Pons (tissue), 1 donor: Measurements from ENCODE around the gene SFMBT1.

ENCODE experiments used
- DNase-seq: peaks from one replicate; pipeline ENCODE4 v3.0.0-alpha.2; 2016; ENCODE audit warnings: low spot score

Gene SFMBT1

DNA sequence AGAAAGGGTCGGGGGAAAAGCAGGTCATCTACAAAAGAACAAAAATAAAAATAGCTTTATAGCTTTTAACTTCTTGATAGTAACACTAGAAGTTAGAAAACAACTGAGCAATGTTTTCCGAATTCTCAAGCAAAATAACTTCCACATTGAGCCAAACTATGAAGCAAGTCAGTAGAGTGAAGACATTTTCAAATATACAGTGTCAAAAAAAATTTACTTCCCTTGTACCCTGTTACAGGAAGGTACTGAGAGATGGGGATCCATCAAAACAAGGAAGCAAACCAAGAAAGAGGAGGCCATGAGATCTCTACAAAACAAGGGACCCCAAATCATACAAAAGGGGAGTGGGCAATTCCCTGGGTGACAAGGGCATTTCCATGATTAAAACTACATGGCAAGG, 121.9 kb downstream of the SFMBT1 start:
- no peak for DNase-seq

DNA sequence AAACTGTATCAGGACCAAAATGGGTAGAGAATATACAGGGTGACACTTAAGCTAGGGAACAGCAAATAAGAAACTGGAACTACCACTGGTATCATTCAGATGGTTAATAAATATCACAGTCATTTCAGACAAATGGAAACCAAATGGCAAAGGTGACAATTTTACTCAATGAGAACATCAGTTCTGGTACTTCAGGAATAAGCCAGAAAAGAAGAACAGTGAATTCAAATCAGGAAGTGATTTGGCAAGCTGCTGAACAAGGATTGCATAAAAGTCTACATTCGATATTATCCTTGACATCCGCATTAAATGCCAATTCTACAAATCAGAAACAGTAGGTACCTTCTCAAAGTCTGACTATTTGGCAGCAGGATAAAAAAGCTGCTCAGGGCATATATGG, 125.0 kb downstream of the SFMBT1 start:
- peak; percentile 22 for DNase-seq

DNA sequence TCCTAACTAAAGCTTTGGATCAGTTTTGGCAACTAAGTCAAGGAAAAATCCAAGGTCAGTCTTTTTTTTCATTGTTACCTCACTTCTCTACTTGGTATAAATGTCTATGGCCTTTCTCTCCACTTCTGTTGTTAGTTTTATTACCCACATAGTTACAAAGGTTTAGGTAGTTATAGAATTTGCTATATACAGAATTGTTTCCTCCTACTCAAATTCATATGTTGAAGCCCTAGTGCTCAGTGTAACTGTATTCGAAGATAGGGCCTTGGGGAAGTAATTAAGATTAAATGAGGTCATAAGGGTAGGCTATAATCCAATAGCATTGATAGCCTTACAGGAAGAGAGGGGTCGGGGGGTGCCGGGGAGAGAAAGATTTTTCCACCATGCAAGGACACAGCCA, 128.8 kb downstream of the SFMBT1 start:
- DNase-seq: no peak

DNA sequence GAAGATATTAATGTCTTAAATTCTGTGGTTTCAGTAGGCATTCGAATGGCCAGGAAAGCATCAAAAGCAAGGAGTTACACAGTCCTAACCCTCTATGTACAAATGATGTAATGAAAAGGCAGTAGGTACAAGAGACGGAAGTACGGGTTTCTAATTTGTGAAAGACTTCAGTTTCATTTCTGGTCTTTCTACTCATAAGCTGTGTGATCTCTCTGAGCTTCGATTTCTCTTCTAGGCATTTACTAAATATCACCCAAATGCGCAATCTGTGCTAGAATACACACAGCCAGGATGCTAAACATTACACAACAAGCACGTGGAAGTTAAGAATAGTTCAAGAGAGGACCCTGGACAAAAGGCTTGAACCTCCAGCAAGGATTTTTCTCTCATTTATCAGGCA, 130.6 kb downstream of the SFMBT1 start:
- peak; percentile 28 for DNase-seq

DNA sequence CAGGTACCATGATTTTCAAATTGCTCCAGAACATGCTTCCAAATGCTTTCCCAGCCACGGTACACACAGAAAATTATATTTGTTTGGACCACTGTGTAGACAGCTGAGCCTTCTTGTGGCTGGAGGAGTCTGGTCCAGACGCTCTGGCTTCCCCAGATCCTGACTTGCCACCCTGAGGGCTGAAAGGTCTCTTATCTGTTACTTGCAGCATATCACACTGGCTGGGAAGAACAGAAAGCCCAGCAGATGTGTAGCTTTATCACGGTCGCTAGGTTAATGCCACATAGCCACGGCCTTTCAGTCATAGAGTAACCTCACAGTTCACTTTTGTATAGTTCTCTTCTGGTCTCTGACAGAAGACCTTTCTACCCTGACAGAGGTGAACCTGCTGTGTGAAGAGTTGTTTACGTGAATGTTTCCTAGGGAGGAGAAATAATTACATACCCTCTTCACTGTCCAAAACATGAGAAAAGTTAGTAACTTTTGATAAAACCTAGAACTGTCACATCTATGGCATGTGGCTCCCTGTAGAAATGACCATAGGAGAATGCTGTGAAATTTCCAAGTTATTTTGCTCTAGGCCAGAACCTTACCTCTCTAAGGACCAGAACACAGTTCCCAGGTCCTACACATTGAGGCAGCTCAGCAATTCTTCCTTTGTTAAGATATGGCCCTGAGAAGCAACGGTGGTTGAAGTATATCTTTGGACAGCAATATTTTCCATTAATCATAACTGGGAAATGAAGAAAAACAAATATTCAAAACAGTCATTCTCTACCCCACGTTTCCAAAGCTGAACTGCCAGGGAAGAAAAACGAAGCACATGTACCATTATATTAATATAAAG, 132.8 kb downstream of the SFMBT1 start:
- DNase-seq: no peak

DNA sequence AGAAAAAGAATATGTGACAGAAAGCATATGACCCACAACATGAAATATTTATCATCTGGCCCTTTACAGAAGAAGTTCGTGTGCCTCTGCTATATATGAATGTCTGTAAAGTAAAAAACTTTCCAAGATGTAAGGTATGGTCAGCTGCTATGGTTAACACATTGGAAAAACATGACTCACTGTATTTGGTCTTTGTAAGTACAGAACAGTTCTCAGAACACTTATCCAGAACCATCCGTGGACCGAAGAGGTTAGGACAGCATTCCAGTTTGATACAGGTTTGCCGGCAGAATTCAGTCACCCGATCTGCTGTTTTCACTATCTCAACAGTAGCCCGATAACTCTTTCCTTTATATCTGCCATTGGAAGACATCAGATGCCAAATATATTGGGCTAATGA, 135.1 kb downstream of the SFMBT1 start:
- no peak for DNase-seq

DNA sequence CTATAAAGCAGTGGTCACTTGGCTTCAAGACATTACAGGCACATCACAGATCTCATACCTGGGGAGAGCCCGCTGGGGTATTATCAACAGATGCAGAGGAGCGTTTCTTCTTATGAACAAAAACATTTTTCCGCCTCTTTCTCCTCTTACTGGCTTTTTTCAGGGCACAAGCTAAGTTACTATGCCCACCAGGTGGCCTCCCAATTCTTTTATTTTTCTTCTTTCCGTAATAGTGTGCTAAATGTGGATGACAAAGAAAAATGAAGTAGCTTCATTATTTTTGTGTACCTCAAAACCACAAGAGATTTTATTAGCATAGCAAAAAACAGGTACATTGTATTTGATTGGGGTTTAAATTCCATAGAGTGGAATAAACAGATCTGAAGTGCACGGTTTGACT, 138.4 kb downstream of the SFMBT1 start:
- DNase-seq: no peak

DNA sequence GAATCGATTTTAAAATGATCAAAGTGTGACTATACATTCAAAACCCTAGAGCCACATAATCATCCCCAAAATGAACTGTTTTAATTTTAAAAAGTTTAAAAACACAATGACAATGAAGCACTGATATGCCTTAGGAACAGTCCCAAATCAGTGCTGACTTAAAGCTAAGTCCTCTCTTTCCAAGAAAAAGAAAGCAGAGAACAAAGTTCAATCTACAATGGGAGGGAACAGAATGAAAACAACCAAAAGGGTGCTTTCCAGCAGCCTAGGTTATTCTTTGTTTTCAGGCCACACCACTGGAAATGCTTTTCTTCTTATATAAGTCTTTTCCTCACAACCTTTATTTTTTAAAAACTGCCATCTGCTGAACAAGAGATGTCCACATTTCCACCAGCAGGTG, 141.3 kb downstream of the SFMBT1 start:
- no peak for DNase-seq

DNA sequence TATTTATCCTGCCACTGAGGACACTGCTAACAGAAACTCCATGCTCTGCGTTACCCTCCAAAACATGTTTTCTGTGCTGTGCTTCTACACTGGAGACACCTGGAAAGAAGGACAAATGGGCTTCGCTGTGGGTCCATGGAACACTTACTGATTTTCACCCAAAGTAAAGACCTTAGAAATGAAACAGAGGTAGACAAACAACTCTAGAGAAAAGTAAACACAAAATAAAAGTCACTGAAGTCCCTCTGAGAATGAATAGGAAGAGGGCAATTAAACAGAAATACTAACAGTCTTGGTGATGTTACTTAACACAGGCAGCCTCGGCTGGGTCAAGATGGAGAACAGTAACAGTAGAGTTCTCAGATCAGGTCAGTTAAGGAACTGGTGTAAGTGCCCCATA, 141.9 kb downstream of the SFMBT1 start:
- no peak for DNase-seq

DNA sequence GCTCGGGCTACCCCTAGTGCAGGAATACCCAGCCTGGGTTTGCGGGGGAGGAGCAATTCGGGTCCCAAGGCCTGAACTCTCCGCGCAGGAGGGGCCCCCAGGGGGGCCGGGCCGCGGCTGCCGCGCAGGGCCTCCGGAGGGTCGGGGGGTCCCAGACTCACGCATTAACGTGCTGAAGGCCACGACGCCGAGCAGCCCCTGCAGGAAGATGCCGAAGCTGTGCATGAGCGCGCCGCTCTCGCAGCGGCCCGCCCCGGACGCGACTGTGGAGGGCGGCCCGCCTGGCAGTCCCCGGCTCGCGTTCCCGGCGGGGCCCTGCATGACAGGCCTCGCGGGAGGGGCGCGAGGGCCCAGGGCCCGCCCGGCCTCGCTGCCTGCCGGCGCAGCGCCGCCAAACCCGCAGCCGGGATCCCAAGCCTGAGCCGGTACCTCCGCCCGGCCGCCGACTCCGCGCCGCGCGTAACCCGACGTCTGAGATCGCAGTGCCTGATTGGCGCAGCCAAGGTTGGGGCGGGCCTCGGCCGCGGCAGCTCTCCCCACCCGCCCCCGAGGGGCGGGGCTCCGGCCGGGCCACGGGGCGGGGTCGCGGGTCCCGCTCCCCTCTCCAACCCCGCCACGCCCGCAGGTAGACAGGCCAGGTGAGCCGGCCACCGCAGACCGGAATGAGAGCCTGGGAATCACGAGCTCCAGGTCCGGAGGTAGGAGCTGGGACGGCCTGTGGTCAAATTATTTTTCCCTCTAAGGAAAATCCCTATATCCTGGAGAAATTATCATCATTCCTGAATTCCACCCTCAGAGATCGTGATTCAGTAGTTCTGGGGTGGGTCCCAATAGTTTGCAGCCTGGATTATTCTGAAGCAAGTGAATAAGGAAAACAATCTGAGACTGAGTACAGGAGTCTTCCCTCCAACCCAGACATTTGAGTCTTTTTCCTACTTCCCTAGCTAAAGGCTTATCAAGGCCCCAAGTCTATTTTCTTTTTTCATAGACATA, 148.4 kb downstream of the SFMBT1 start, which contains the start of gene STIMATE:
Gene STIMATE (minus strand): TSS at position 419 of the 993 bp plus-strand sequence. CDS start 98 bp downstream, at position 321.
- peak; percentile 82 for DNase-seq

DNA sequence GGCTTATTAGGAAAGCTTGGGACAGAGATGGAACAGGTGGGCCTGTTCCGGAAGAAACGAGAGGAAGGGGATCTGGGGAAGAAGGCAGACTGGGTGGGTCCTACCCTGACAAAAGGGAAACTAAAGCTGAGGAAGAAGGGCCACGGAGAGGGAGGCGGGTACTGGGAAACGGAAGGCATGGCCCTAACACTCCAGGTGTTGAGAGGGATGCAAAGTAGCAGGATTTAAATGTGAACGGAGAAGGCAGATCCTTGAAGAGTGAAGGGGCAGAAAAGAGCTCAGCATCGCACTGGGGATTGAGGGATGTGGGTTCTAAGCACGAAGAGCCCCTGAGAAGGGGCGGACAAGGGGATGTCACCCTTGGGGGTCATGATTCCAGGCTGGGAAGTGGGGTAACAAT, 149.3 kb downstream of the SFMBT1 start:
- DNase-seq: no peak

DNA sequence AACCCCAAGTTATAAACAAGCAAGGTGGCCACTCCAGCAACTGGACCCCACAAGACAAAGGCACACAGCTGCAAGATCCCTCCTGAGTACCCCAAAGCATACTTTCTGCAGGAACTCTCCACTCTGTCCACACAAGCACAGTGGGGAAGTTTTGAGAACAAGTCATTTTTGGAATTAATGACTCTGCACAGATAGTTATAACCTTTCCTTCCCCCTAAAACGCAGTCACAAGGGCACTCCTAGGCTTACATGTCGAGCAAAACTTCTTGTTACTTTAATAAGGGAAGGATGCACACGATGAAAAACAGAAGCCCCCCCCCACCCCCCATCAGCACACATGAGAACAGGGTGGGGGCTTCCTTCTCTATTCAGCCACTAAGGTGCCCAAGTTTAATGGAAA, 149.7 kb downstream of the SFMBT1 start:
- no peak for DNase-seq

DNA sequence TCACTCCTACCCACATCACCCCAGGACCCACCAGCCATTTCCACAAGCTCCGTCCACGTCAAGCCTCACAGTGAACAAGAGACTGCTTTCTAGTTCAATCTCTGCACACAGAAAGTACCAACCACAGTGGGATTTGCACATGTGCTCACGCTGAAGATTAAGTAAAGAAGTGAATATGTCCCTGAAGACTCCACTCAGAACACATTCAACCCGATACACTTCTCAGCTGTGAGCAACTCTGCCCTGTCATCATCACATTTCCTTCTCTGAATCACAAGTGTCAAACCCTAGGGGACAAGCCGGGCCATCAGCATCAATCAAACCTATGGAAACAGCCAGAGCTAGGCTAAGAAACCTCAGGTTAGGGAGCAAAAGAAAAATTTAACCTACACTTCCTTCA, 150.5 kb downstream of the SFMBT1 start:
- DNase-seq: no peak

DNA sequence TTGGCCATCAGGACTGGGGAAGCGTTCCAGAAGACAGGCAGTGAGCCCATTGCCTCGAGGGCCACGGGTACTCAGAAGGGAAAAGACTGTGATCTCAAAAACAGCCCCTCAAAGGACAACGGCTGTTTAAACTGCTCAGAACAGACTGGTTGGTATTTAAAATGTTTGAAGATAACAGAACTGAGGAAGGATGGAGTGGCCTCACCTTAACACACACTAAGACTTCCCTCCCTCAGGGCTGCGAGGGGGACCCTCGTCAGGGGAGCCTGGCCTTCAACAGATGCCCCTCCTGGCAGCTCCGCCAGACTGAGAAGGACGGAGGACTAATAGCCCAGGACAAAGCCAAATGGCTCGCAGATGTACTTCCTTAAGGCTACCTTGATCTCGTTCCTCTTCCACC, 151.1 kb downstream of the SFMBT1 start:
- no peak for DNase-seq

DNA sequence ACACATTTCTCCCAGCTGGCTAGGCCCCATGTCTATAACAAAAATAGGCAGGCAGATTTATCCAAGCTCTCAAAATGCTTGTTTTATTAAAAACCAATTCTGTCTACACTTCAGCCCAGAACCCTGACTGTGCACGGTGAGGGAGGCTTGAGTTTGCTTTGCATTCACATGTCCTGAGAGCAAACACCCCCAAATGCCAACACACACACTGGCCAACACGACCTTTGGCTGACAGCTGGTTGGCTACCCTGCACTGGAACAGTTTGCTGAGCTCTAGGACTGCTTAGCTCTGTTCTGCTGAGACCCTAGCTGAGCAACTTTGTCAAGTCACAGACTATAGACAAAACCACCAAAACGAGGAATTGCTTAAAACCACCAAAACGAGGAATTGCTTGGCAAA, 152.2 kb downstream of the SFMBT1 start:
- DNase-seq: peak; percentile 10

DNA sequence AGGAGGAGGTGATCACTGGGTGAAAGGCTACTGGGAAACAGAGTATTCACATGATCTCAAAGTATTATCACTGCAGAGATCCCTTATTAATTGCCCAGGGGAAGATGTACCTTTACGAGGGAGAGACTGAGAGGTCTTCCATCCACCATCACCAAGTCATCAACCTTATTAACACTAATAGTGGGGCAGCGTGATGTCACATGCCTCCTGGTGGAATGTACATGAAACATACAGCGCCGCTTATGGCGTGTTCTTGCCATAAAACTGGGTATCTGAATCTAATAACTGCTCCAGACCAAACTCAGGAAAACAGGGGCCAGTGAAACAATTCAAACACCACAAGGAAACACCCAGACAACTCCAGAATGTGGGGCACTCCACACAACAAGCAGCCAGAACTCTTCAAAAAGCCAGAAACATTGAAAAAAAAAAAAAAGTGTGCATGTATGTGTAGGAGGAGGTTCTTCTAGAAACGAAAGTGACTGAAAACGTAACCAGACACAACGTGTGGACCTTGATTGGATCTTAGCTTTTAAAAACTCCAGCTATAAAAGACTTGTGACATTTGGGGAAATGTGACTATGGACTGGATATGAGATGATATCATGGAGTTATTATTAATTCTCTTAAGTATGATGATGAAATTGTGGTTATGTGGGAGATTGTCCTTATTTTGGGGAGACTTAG, 153.1 kb downstream of the SFMBT1 start:
- DNase-seq: peak; percentile 19

DNA sequence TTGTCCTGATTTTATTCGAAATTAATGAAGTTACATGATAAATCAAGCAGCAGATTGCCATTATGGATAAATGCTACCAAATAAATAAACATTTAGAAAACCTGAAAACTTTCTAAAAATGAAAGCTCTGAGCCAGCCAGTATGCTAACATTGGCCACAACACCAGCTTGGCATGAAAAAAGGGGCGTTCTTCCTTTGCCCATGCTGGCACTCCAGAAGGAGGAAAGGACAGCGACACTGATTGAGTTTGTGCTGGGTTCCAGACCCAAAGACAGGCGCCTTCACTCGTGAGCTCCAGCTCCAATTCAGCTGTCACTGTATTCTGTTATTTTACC, 153.6 kb downstream of the SFMBT1 start:
- peak; percentile 14 for DNase-seq

DNA sequence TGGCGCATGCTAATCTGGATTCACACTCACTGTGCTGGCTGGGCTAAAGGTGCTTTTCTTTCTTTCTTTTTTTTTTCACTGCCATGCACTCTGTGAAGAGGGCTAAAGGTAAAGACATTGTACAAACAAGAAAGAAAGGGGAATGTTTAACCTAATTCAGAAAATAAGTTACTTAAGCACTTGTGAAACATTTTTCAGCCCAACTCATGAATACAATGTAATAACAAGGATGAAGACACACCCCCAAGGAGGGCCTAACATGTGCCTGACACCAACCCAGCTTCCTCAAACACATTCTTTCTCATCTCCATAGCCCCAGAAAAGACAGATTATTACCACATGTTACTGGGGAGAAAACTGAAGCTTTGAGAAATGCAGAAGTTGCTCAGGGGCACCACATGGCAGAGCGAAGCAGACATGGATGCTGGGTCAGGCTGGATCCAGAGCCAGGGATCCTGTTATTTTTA, 154.2 kb downstream of the SFMBT1 start:
- DNase-seq: peak; percentile 72

DNA sequence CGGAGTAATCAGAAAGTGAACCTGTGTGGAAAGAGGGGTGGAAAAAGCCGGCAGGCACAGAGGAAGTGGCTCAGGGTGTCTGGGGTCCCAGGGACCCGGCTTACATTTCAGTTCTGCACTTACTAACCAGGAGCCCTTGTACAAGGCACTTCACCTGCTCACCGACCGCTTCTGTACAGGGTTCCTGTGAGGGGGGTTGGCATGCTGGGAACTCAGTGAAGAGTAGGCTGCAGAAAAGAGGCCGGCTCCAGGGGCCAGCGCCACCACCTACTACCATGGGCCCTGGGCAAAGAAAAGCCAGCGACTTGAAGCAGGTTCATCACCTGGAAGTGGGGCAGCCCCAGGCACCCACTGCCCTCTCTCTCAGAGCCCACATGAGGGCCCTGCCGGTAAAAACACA, 154.7 kb downstream of the SFMBT1 start:
- DNase-seq: no peak

DNA sequence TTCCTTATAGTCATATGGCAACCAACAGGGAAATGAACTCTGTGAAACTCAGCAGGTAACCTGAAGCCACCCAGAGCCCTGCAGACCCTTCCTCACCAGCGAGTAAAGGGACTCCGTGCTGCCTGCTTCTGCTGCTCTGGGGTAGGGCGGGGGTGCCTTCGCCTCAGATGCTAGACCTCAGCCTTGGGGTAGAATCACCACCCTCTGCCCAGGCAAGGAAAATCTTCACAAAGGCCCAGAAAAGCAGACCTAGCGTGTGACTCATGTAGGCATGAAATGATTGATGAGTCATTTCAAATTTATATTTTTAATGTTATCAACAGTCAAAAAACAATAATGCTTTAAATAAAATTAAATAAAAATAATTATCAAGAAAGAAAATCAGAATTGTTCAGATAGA, 155.1 kb downstream of the SFMBT1 start:
- DNase-seq: no peak

DNA sequence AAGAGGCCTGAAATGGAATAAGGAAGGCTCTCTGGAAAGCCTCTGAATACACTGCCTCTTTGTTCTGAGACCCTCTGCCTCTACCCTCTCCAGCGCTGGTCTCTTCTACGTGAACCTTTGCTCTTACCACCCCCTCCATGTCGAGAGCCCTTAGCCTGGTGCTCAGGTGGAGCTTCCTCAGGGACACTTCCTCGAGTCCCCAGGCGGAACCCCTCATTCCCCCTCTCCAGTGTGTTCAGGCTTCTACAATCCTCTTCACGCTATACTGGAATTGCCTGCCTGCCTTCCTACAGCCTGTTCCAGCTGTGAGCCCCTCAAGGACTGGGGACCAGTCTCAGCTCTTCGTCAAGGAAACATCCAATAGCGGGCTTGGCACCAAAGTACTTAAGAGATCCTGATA, 156.0 kb downstream of the SFMBT1 start:
- DNase-seq: no peak

DNA sequence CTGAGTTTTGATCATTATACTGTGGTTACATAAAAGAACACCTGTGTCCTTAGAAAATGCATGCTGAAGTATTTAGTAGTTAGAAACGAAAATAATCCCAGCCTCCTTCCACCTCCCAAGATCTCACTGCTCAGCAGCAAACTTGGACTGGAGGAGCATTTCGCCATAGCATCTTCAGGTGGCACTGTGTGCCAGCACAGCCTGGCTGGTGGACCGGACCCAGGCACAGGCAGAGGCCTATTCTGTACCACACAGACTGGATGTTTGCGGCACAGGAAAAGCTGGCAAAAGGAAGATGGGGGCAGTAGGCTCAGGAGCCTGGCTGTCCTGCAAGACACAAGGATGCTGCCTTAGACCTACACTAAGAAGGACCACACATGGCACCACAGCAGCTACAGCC, 158.7 kb downstream of the SFMBT1 start:
- DNase-seq: no peak
